ENCODE data around the gene HAPLN1.

- no peak for TF ChIP-seq EZH2 (IDR thresholded peaks at IDR 0.05; ENCODE audit: borderline replicate concordance, low read length)
- TF ChIP-seq CTCF (conservative IDR thresholded peaks at IDR 0.05 in 1 of 2, IDR thresholded peaks at IDR 0.05 in 1 of 2; ENCODE audit: extremely low read depth in 1 of 2, insufficient read depth in 1 of 2, low read depth in 1 of 2, low read length in 2 of 2): no peak
These were observed 78.7 kb downstream of the HAPLN1 start for GRCh38 chr5:83641946-83642345.

All from mammary epithelial cell (primary cell).